GM12801 (cell line): Measurements from ENCODE around the gene IQSEC3.

ENCODE experiments used
- TF ChIP-seq, protein P1 (sequence below): IDR thresholded peaks from one replicate; pipeline ENCODE4 v1.5.1; 2011; ENCODE audit warnings: control low read depth; ENCODE audit not compliant: insufficient read length; ENCODE audit errors: extremely low read depth

Gene IQSEC3

DNA sequence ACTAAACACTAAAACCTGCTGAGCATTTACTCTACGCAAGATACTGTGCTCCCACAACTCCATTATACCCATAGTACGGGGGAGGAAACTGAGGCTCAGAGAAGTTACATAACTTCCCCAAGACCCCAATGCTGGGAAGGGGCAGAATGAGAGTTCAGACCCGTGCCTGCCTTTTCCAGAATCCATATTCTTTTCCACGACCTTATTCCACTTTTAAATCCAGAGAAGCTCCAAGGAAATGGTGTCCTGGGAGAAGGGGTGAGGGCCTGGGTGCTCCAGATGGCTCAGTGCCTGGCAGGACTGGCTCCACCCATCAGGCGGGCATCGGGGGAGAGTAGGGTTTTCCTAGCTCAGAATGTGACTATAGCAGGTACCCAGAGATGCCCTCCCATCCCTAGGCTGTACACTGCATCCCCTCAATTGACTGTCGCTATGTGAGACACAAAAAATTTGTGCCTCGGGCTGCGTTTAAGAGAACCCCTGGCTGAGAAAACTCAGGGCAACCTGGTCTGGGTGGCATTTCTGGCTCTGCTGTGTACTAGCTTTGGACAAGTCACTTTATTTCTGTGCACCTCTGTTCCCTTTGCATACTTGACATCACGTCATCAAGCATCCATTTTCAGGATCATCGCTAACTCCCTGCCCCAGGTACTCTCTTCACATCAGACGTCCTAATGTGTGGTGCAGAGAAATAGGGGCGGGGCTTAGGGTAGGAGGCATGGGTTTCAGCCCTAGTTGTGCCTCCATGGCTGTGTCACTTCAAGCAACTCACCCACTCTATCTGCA lies 11.6 kb upstream of the IQSEC3 start:
- TF ChIP-seq, protein P1, sequence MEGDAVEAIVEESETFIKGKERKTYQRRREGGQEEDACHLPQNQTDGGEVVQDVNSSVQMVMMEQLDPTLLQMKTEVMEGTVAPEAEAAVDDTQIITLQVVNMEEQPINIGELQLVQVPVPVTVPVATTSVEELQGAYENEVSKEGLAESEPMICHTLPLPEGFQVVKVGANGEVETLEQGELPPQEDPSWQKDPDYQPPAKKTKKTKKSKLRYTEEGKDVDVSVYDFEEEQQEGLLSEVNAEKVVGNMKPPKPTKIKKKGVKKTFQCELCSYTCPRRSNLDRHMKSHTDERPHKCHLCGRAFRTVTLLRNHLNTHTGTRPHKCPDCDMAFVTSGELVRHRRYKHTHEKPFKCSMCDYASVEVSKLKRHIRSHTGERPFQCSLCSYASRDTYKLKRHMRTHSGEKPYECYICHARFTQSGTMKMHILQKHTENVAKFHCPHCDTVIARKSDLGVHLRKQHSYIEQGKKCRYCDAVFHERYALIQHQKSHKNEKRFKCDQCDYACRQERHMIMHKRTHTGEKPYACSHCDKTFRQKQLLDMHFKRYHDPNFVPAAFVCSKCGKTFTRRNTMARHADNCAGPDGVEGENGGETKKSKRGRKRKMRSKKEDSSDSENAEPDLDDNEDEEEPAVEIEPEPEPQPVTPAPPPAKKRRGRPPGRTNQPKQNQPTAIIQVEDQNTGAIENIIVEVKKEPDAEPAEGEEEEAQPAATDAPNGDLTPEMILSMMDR, result no peak

- TF ChIP-seq, protein P1, result no peak
These were observed 9.8 kb upstream of the IQSEC3 start for GRCh38 chr12:56683-57346.

- TF ChIP-seq, protein P1, result no peak
These were observed 9.0 kb upstream of the IQSEC3 start for GRCh38 chr12:57539-57938.

- TF ChIP-seq, protein P1, result no peak
These were observed 7.7 kb upstream of the IQSEC3 start for GRCh38 chr12:58832-59231.

- TF ChIP-seq, protein P1, result no peak
These were observed 12.4 kb downstream of the IQSEC3 start for GRCh38 chr12:78981-79380.

GRCh38 chr12:80681-81190 lies 14.2 kb downstream of the IQSEC3 start:
- TF ChIP-seq, protein P1, result no peak

- TF ChIP-seq, protein P1, result no peak
These were observed 16.2 kb downstream of the IQSEC3 start for GRCh38 chr12:82740-83139.
